Stimulated activated CD8-positive, alpha-beta memory T cell treated with anti-CD3 and anti-CD28 coated beads, Interleukin-7, amount 100 ng/mL, for 48 hours (primary cell): Measurements from ENCODE around the gene LRMDA.

Experiments
- DNase-seq, 2 donors: peaks; one replicate each; pipeline ENCODE4 v3.0.0-alpha.2; 2020; ENCODE audit warnings: low read depth in 1 of 2; ENCODE audit errors: extremely low read depth in 1 of 2

LRMDA gene

DNA sequence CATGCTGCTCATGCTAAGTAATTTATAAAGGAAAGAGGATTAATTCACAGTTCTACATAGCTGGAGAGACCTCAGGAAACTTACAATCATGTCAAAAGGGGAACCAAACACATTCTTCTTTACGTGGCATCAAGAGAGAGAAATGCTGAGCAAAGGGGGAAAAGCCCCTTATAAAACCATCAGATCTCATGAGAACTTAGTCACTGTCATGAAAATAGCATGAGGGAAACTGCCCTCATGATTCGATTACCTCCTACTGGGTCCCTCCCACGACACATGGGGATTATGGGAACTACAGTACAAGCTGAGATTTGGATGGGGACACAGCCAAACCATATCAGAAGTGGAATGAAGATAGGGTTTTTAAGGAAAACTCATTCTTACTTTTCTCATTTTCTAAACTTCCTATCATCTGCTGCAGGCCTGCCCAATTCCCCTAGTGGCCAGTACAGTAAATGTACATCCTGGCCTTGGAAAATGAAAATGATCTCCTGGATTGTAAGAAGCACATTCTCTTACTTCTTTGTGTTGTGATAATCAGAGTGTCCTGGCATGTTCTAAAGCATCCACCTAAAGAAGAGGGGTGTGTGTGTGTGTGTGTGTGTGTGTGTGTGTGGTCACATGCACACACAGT, 421.5 kb downstream of the LRMDA start:
- no peak for DNase-seq

DNA sequence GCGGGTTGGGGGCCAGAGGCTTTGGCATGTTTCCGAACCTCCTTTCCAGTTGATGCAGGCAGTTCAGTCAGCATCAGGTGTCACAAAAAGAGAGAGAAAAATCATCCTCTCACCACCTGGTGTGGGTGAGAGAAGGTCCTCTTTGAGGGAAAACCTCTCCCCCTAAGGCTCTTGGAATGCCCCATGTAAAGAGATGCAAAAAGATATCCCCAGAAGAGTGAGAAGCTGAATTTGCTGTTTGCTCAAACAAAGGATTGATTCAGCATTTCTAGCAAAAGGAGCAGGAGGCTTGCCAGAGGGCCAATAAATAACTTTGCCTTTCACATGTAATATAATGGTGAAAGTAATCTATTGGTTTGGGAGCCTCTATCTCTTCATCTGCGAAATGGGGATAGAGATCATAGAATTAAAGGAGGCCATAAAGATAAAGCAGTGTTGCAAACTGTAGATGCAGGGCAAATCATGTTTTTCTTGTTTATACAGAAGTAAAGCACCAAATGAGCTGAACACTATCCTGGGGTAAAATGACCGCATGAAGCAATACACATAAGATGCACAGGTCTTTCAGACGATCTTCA, 425.9 kb downstream of the LRMDA start:
- no peak for DNase-seq

DNA sequence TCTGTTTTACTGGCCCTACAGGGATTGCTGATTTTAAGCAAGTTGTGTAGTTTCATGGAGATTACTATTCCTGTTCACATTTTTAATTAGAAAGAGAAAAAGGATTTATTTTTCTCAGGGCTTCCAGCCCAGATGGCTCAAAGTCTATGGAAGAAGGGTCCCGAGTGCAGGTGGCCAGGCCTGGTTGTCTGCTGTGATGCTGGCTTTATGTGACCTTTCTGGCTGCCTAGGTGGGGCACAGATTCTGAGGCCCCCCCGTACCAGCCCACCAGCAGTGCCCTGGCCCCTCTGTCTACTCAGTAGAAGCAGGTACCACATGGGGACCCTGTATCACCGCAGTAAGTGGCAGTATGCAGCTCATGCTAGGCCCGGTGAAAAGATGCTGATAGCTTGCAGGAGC, 426.5 kb downstream of the LRMDA start:
- DNase-seq: no peak

DNA sequence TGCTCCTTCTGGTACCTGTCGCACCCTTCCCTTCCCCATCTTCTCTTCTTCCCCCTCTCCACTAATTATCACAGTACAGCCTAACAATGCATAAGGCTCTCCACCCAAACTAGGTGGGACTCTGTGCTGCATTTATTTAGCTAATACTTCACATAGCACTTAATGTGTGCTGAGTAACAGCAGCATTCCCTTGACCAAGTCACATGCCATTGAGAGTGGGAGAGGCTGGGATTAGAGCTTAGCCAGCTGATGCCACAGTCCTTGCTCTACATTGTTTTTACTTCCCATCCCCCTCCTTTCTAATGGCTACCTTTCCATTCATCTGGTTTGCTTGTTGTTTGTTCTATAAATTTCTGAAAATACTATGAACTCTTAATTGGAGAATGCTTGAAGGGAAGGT, 426.9 kb downstream of the LRMDA start:
- no peak for DNase-seq

DNA sequence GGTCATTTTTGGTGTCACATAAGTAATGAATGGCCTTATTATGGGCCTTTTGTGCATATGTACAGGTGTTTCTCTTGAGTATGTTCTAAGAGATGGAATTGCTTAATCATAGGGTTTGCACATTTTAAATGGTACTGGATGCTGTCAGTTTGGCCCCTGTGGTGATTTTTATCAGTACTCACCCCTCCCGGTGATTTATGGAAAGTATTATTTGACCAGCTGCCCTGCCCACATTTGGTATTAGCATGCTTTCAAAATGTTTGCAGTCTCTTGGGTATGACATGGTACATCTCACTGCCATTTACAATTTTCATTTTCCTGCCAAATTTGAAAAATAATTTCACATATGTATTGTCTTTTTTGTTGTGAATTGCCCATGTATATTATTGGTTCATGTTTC, 427.7 kb downstream of the LRMDA start:
- no peak for DNase-seq

DNA sequence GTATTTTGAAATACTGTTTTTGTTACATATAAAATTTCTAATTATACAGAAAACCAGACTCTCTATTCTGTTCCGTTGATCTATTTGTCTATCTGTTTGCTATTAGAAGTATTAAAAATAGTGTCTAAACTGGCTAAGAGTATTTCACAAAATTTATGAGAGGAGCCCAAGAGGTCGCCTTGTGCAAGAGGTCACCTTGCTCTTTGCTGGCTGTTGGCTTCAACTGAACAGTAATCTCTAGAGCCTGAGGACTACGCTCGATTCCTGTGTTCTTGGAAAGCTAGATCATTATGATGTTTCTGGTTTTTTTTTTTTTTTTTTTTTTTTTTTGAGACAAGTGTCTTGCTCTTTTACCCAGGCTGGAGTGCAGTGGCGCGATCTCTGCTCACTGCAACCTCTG, 428.6 kb downstream of the LRMDA start:
- DNase-seq: no peak

DNA sequence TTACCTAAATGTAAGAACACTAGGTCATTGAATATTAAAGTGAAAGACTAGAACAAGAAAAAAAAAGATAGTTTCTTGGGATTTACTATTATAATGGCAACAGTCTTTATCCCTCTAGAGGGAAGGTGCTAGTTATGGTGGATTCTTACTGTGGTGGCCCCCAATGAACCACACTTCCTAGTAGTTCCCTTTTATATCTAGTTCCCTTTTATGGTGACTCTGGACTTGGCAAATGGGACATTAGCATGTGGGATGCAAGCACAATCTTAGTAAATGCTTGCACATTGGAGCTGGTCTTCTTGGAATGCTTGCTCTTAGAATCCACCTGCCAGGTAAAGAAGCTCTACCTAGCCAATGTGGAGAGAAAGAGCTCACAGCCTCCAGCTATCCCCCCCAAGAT, 430.2 kb downstream of the LRMDA start:
- no peak for DNase-seq

DNA sequence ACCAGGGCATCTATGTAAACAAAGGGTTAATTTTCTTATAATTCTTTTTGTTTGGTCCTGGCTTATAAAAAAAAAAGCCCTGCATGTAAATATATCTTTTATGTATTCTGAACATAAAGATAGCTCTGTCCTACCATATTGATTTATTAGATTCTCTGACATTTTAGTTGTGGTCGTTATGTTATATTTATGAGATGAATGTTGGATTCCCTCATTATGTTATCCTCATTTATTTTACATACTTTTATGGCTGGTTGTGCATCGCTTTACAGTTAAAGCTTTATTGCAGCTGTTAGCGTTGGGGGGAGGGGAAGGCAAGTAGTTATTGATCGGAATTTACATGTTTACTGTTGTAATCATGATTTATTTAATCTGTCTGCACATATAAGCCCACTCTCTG, 431.5 kb downstream of the LRMDA start:
- DNase-seq: no peak

GRCh38 chr10:75864717-75865116, 433.3 kb downstream of the LRMDA start:
- no peak for DNase-seq

DNA sequence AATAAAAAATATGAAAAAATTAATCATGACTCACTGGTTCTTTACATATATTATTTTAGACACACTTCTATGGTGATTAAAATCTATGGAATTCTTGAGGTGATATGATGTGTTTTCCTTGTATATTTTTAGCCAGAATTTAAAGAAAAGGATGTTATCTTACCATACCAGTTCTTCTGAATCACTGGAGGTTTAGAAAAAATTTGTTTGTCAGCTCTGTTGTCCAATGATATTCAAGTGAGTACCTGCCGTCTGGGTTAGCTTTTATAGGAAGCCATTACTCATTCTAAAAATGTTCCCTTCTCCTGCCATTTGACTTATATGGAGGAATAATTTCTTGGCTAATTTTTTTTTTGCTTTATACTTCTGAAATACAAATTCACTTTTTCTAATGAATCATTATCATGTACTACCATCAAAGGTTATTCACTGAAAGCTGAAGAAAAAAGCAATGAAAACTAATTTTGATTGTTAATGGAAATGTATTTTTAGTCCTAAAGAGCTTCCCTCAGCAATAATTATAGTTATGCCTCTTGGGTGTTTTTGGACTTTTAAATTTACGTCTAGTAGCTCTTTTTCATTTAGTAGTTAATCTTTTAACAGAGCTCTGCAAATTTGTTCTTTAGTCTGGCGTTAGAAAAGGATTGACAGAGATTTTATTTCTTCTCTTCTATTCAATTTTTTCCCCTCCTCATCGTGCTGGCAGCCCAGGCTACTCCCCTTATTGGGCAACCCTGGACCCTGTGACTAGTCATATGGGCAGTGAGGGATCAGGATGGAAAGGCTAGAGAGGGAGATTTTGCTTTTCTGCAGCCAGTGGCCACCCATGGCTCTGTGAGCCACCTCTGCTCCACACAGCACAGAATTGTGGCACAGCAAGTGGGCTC, 434.2 kb downstream of the LRMDA start:
- DNase-seq: no peak

- no peak for DNase-seq
These were observed 434.8 kb downstream of the LRMDA start for GRCh38 chr10:75866300-75866625.

- DNase-seq: no peak
These were observed 435.3 kb downstream of the LRMDA start for GRCh38 chr10:75866731-75867130.

- no peak for DNase-seq
These were observed 437.1 kb downstream of the LRMDA start for GRCh38 chr10:75868574-75868973.

GRCh38 chr10:75870039-75870645, 438.7 kb downstream of the LRMDA start:
- DNase-seq: no peak

GRCh38 chr10:75875740-75876139, 444.3 kb downstream of the LRMDA start:
- DNase-seq: no peak

GRCh38 chr10:75876710-75877109, 445.3 kb downstream of the LRMDA start:
- DNase-seq: no peak

DNA sequence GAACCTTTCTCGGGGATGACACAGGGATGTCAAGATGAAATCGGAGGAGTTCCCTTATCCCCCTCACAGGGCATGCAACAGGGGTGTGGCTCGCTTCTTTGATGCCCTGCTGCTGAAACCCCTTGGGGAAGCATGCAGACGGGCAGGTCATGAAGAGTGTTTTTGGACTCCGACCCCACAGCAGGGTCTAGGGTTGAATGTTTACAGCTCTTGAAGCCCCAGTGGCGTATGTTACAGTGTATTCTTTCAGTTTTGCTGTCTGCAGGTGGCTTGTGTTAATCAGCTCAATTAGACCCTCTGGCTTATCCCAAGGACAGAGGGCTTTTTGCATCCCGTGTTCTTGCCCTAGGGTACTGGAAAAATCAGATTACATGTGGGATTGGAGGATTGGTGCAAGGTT, 446.5 kb downstream of the LRMDA start:
- DNase-seq: no peak

GRCh38 chr10:75878586-75878985, 447.2 kb downstream of the LRMDA start:
- DNase-seq: no peak

GRCh38 chr10:75880031-75880775, 448.8 kb downstream of the LRMDA start:
- DNase-seq: no peak

DNA sequence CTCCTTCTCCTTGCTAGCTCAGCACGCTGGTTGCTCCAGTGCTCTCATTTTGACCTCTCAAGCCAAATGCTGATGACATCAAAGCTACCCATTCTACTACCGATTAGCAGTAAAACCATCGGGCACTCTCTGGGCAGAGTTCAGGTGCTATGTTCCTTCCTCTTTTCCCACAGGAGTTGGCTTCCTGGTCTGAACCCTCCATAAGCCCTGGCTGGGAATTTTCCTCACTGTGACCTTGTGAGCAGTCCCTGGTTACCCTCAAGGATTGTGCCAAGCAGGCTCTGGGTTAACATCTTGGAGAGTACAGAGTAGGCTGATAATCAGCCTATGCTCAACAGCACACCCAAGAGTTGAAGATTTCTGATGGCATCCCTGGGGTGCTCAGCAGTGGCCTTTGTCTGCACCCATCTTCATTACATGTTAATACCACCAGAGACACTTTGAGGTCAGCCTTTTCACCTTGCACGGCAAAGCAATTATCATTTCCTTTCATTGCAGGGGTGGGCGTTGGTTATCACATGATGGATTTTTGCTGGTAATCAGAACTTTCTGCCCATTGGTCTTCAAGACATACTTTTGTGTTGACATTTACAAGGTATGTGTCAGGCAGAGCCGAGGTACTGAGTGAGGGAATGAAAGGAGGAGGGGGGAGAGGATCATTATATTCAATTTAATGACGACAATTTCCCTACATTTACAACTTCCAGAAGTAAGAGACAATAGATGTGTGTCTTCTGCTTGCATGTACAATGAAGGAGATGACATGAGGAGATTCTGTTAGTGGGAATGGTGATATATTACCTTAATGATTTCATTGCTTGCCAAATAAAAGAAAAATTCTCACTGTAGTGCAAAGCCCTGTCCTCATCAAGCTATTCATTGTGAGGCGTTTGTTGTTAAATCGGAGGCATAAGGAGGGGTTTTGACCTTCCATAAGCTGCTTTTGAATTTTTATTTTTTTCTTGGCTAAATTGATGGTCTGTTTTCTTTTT, 452.0 kb downstream of the LRMDA start:
- no peak for DNase-seq
